HG03066 (cell line): Measurements from ENCODE around the gene CCNF.

Source experiments
- ATAC-seq: cut with Tn5 transposase; IDR thresholded peaks from one replicate; pipeline ENCODE4 v1.9.1; 2021; ENCODE audit warnings: low read depth; ENCODE audit not compliant: unreplicated experiment

Gene CCNF

GRCh38 chr16:2455081-2455845 is 26.0 kb downstream of the CCNF start:
- no peak for ATAC-seq

- no peak for ATAC-seq
Observed at GRCh38 chr16:2456551-2457153, 27.4 kb downstream of the CCNF start.

GRCh38 chr16:2457267-2457666 is 28.0 kb downstream of the CCNF start:
- no peak for ATAC-seq

- ATAC-seq = no peak
Observed at GRCh38 chr16:2457946-2458345, 28.7 kb downstream of the CCNF start.

- ATAC-seq = no peak
Observed at GRCh38 chr16:2458887-2459646, 29.8 kb downstream of the CCNF start.

GRCh38 chr16:2459647-2460390 is 30.6 kb downstream of the CCNF start, which contains the start of gene TEDC2:
Gene TEDC2 (plus strand): TSS chr16:2460109. CDS start chr16:2460145, 36 bp downstream.
- peak; percentile 81 for ATAC-seq

- no peak for ATAC-seq
Observed at GRCh38 chr16:2460391-2460713, 31.1 kb downstream of the CCNF start.

- no peak for ATAC-seq
Observed at GRCh38 chr16:2460916-2461315, 31.7 kb downstream of the CCNF start.

GRCh38 chr16:2462031-2462866 is 33.0 kb downstream of the CCNF start:
- no peak for ATAC-seq

- no peak for ATAC-seq
Observed at GRCh38 chr16:2464333-2464732, 35.1 kb downstream of the CCNF start.

GRCh38 chr16:2465653-2466415 is 36.6 kb downstream of the CCNF start:
- ATAC-seq = no peak

- ATAC-seq = no peak
Observed at GRCh38 chr16:2466667-2467527, 37.6 kb downstream of the CCNF start.

- no peak for ATAC-seq
Observed at GRCh38 chr16:2467528-2468232, 38.4 kb downstream of the CCNF start.

- no peak for ATAC-seq
Observed at GRCh38 chr16:2468233-2468724, 39.0 kb downstream of the CCNF start.

- ATAC-seq = no peak
Observed at GRCh38 chr16:2468725-2469398, 39.6 kb downstream of the CCNF start.

GRCh38 chr16:2469399-2470233 is 40.4 kb downstream of the CCNF start:
- ATAC-seq = no peak
